Cardiac muscle cell (in vitro differentiated cells and primary cell): ENCODE results near the gene CYP4V2. TPM values are rescaled to one million over a fixed set of nuclear protein-coding genes. Genes with fewer than 3 reads are reported as not detected.

Experiments
- DNase-seq, 2 donors: peaks; one replicate each; pipeline versions ENCODE4 v3.0.0 to v3.0.0-alpha.2; 2010 to 2017; ENCODE audit warnings: low read depth in 1 of 2, low spot score in 1 of 2
- H3K27ac ChIP-seq: fragments of 200-600 bp; sonication (generic); 2 replicates; pipeline ENCODE4 v1.5.1; 2016
- H3K27me3 ChIP-seq: fragments of 200-600 bp; sonication (generic); 2 replicates; pipeline ENCODE4 v1.6.0; 2016; ENCODE audit warnings: control low read depth
- H3K36me3 ChIP-seq: fragments of 200-600 bp; sonication (generic); 2 replicates; pipeline ENCODE4 v1.5.1; 2016; ENCODE audit warnings: control low read depth
- H3K4me1 ChIP-seq: fragments of 200-600 bp; sonication (generic); 2 replicates; pipeline ENCODE4 v1.8.1; 2017; ENCODE audit warnings: low read depth, mild to moderate bottlenecking, mixed run types
- H3K4me3 ChIP-seq: fragments of 200-600 bp; sonication (generic); 2 replicates; pipeline ENCODE4 v1.5.1; 2016; ENCODE audit warnings: mild to moderate bottlenecking
- H3K9me3 ChIP-seq: fragments of 200-600 bp; sonication (generic); 2 replicates; pipeline ENCODE4 v1.5.1; 2017; ENCODE audit warnings: low read depth, mild to moderate bottlenecking, control low read depth
- polyA plus RNA-seq: library from polyadenylated mRNA; unstranded; fragments of >200 nt; fragmentation: Nextera tagmentation; extraction: Ambion mirVana; gene quantifications from 2 replicates; pipeline ENCODE4 v1.2.1, GENCODE V29; 2016
- total RNA-seq: library from RNA; depleted of rRNA; stranded (reverse); fragments of >200 nt; gene quantifications from 2 replicates; pipeline ENCODE4 v1.2.3, GENCODE V29; 2016
- TF ChIP-seq, protein P1 (sequence below): IDR thresholded peaks from 2 replicates; pipeline ENCODE4 v1.5.1; 2012; ENCODE audit warnings: low read depth, mild to moderate bottlenecking, low read length

CYP4V2 gene
- total and polyA plus RNA-seq, 2 experiments from 2014 or later: 7.2 to 7.3 TPM

DNA sequence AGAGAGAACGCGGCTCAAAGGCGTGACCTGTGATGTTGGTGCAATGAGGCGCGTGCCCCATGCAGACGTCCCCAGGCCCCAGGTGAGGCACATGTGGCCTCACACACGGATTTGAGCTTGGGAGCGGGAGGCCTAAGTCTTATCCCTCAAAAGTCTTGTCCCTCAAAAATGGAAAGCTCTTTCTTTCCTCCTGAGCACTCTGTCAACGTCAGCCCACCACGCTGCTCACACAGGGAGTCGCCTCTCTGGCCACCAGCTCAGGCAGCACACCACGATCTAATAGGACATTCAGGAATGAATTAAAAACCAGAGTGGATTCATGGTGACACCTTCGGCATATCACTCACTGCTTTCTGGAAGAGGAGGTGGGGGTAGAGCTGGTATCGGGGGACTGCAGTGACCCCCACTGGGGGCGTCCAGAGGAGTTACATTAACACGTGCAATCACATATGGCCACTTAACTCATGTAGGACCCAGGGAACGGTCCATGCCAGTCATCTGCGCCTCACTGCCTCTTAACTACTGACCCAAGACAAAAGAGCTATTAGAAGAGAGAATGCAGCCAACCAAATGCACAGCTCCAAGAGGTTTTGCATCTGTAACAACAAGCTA, 21.9 kb upstream of the CYP4V2 start:
- H3K9me3 ChIP-seq: no peaks in the 10 kb centered on the region
- TF ChIP-seq, protein P1, sequence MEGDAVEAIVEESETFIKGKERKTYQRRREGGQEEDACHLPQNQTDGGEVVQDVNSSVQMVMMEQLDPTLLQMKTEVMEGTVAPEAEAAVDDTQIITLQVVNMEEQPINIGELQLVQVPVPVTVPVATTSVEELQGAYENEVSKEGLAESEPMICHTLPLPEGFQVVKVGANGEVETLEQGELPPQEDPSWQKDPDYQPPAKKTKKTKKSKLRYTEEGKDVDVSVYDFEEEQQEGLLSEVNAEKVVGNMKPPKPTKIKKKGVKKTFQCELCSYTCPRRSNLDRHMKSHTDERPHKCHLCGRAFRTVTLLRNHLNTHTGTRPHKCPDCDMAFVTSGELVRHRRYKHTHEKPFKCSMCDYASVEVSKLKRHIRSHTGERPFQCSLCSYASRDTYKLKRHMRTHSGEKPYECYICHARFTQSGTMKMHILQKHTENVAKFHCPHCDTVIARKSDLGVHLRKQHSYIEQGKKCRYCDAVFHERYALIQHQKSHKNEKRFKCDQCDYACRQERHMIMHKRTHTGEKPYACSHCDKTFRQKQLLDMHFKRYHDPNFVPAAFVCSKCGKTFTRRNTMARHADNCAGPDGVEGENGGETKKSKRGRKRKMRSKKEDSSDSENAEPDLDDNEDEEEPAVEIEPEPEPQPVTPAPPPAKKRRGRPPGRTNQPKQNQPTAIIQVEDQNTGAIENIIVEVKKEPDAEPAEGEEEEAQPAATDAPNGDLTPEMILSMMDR: no peak
- no peaks in the 10 kb centered on the region for H3K36me3 ChIP-seq
- H3K4me3 ChIP-seq: no peak overlapping the region
- no peak overlapping the region for H3K27ac ChIP-seq
- H3K4me1 ChIP-seq: no peaks in the 10 kb centered on the region
- H3K27me3 ChIP-seq: no peaks in the 10 kb centered on the region
- no peak for DNase-seq

DNA sequence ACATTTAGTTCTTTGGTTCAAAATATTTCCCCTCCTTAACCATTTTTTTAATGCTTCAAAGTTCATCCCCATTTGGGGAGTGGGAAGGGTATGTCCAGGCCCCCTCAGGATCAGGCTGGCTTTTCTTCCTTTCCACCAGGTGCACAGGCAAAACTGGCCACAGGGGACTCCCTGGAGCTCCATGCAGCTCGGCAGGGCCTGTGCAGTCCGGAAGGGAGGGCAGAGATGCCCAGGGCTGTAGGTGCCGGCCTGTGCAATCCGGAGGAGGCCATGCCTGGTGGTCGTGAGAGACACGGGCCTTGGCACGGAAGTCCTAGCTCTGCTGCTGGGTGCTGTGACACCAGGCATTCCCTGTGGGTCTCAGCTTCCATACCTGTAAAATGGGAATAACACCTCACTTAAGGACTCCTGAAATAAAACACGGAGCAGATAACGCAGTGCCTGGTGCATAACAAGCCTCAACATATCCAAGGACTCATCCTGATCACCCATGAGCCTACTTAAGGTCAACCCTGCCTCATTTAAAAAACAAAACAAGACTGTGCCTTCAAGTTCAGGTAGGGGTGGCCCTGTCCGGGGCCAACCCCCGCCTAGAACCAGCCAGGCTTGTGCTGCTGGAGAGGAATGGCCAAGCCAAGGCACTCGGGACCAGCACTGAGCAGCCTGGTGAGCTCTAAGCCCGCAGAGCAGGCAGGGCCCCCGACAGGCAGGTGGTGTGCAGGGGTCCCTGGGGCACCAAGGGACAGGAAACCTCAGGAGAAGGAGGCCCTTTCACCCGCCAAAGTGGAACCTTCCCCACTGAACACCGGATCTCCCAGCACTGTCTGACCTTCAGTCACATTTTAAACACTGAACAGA, 21.2 kb upstream of the CYP4V2 start:
- H3K27ac ChIP-seq: no peak overlapping the region
- TF ChIP-seq, protein P1: no peak
- H3K27me3 ChIP-seq: no peaks in the 10 kb centered on the region
- no peaks in the 10 kb centered on the region for H3K36me3 ChIP-seq
- no peak for DNase-seq
- no peaks in the 10 kb centered on the region for H3K9me3 ChIP-seq
- H3K4me1 ChIP-seq: no peaks in the 10 kb centered on the region
- no peak overlapping the region for H3K4me3 ChIP-seq

DNA sequence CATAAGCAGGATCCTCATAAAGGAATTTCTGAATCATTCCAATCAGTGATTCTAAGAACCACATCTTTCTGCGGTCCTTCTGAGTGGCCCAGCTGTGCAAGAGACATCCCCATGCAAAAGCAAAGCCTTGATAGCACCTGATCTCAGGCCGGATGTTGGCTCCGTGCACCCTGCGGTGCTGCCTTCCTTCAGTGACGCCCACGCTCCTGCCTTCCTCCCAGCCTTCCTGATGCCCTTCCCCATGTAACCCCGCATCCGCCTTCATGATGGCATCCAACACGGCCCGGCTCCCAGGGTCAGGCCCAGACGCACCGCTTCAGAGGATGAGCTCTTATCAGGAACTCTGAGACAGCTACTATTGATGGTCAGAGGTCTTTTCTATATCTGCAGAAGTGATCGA, 20.4 kb upstream of the CYP4V2 start:
- H3K9me3 ChIP-seq: no peaks in the 10 kb centered on the region
- no peak for DNase-seq
- TF ChIP-seq, protein P1: no peak
- H3K27me3 ChIP-seq: no peaks in the 10 kb centered on the region
- H3K36me3 ChIP-seq: no peaks in the 10 kb centered on the region
- H3K4me3 ChIP-seq: no peak overlapping the region
- H3K27ac ChIP-seq: no peak overlapping the region
- H3K4me1 ChIP-seq: no peaks in the 10 kb centered on the region

DNA sequence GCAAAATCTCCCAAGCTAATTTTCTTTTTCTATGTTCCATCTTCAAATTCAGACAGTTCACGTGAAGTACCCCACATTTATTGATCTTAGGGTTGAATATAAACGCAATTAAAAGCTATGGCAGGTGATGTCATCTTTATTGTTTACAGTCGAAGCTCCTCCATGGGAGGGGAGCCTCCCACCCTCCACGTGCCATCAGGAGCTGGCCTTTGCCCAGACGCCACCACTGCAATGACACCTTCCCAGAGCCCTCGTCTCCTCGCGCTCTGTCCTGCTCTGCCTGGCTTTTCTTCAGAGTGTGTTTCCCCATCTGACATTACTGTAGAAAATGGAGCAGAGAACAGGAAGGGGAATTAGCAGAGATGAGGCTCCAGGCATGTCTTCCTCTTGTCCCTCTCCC, 18.8 kb upstream of the CYP4V2 start:
- no peaks in the 10 kb centered on the region for H3K36me3 ChIP-seq
- H3K4me3 ChIP-seq: no peak overlapping the region
- no peaks in the 10 kb centered on the region for H3K4me1 ChIP-seq
- no peak for DNase-seq
- no peaks in the 10 kb centered on the region for H3K9me3 ChIP-seq
- H3K27me3 ChIP-seq: no peaks in the 10 kb centered on the region
- TF ChIP-seq, protein P1: no peak
- H3K27ac ChIP-seq: no peak overlapping the region

DNA sequence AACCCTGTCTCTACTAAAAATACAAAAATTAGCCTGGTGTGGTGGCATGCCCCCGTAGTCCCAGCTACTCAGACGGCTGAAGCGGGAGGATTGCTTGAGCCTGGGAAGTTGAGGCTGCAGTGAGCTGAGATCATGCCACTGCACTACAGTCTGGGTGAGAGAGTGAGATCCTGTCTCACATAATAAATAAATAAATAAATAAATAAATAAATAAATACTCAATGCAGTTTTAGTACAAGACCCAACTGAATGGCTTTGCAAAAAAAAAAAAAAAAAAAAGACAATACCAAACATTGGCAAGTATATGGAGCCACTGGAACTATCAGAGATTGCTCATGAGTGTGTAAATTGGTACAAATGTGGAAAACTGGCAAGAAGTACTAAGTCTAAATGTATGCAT, 3.3 kb upstream of the CYP4V2 start:
- TF ChIP-seq, protein P1: no peak
- no peak overlapping the region for H3K4me3 ChIP-seq
- DNase-seq: no peak

More for the DNA sequence above, 3.3 kb upstream of the CYP4V2 start:
- no peaks in the 10 kb centered on the region for H3K36me3 ChIP-seq
- no peaks in the 10 kb centered on the region for H3K9me3 ChIP-seq
- H3K4me1 ChIP-seq: peaks cover 10% of the 10 kb centered on the region
- H3K27ac ChIP-seq: no peak overlapping the region
- no peaks in the 10 kb centered on the region for H3K27me3 ChIP-seq
